MG63 (cell line): Measurements from ENCODE around the gene UBXN4. TPM values are rescaled to one million over a fixed set of nuclear protein-coding genes. Genes with fewer than 3 reads are reported as not detected.
A peak's percentile ranks its signal among the peaks of the same experiment; 100 is the strongest.

Experiments
- DNase-seq: peaks from one replicate; pipeline ENCODE4 v3.0.0-alpha.2; 2020
- H3K27me3 ChIP-seq: fragments of 250-450 bp; sonication (Bioruptor Pico); 2 replicates; pipeline ENCODE4 v1.5.1; 2020; ENCODE audit warnings: mild to moderate bottlenecking, moderate library complexity
- H3K36me3 ChIP-seq: fragments of 250-450 bp; sonication (Bioruptor Pico); 2 replicates; pipeline ENCODE4 v1.5.1; 2020; ENCODE audit warnings: mild to moderate bottlenecking, moderate library complexity
- H3K4me3 ChIP-seq: fragments of 250-450 bp; sonication (Bioruptor Pico); 2 replicates; pipeline ENCODE4 v1.5.1; 2020; ENCODE audit warnings: mild to moderate bottlenecking, moderate library complexity
- H3K9me3 ChIP-seq: fragments of 250-450 bp; sonication (Bioruptor Pico); 2 replicates; pipeline ENCODE4 v1.5.1; 2020; ENCODE audit warnings: mild to moderate bottlenecking, moderate library complexity
- total RNA-seq: library from RNA; depleted of rRNA; stranded (reverse); fragments of >200 nt; shearing (Covaris generic); gene quantifications from 2 replicates; pipeline ENCODE4 v1.2.3, GENCODE V29; 2014; ENCODE audit warnings: low replicate concordance

Gene UBXN4
- total RNA-seq, 1 experiment from 2014 or later, result 46.3 TPM

GRCh38 chr2:135744760-135745314 lies 3.2 kb downstream of the UBXN4 start:
- DNase-seq, result peak; percentile 15
- Histone ChIP-seq H3K36me3 (peaks cover 40% of the 10 kb centered on the region), H3K4me3 (no peak overlapping the region), H3K27me3 (no peaks in the 10 kb centered on the region), H3K9me3 (0 out of 2 replicates have a peak, but pooled peaks cover 3% of the 10 kb centered on the region)

GRCh38 chr2:135745545-135745944 lies 3.9 kb downstream of the UBXN4 start:
- H3K36me3 ChIP-seq, result peaks cover 40% of the 10 kb centered on the region
- no peak for DNase-seq
- no peaks in the 10 kb centered on the region for H3K27me3 ChIP-seq
- 0 out of 2 replicates have a peak, but pooled peaks cover 3% of the 10 kb centered on the region for H3K9me3 ChIP-seq
- H3K4me3 ChIP-seq, result no peak overlapping the region

GRCh38 chr2:135755573-135755972 lies 13.9 kb downstream of the UBXN4 start:
- no peak for DNase-seq
- no peak overlapping the region for H3K4me3 ChIP-seq
- no peaks in the 10 kb centered on the region for H3K27me3 ChIP-seq
- peaks cover 84% of the 10 kb centered on the region for H3K36me3 ChIP-seq
- H3K9me3 ChIP-seq, result peaks cover 8% of the 10 kb centered on the region

- peaks cover 88% of the 10 kb centered on the region for H3K36me3 ChIP-seq
- no peak overlapping the region for H3K4me3 ChIP-seq
- H3K27me3 ChIP-seq, result no peaks in the 10 kb centered on the region
- DNase-seq, result no peak
- H3K9me3 ChIP-seq, result peaks cover 8% of the 10 kb centered on the region
Observed at GRCh38 chr2:135756692-135757091, 15.0 kb downstream of the UBXN4 start.

- H3K27me3 ChIP-seq, result no peaks in the 10 kb centered on the region
- H3K4me3 ChIP-seq, result no peak overlapping the region
- peaks cover 74% of the 10 kb centered on the region for H3K36me3 ChIP-seq
- no peak for DNase-seq
- H3K9me3 ChIP-seq, result no peaks in the 10 kb centered on the region; the same call in 1 of the 2 replicates
Observed at GRCh38 chr2:135762022-135762421, 20.4 kb downstream of the UBXN4 start.

GRCh38 chr2:135762530-135762929 lies 20.9 kb downstream of the UBXN4 start:
- DNase-seq, result no peak
- Histone ChIP-seq H3K4me3 (no peak overlapping the region), H3K27me3 (no peaks in the 10 kb centered on the region), H3K36me3 (peaks cover 73% of the 10 kb centered on the region), H3K9me3 (no peaks in the 10 kb centered on the region; the same call in 1 of the 2 replicates)

GRCh38 chr2:135768863-135769262 lies 27.2 kb downstream of the UBXN4 start:
- Histone ChIP-seq H3K4me3 (no peak overlapping the region), H3K27me3 (no peaks in the 10 kb centered on the region), H3K36me3 (peaks cover 83% of the 10 kb centered on the region)

GRCh38 chr2:135773319-135773718 lies 31.7 kb downstream of the UBXN4 start:
- DNase-seq, result no peak
- H3K36me3 ChIP-seq, result peaks cover 85% of the 10 kb centered on the region

More at GRCh38 chr2:135768863-135769262, 27.2 kb downstream of the UBXN4 start:
- DNase-seq, result no peak
- H3K9me3 ChIP-seq, result no peaks in the 10 kb centered on the region

GRCh38 chr2:135773917-135774316 lies 32.3 kb downstream of the UBXN4 start:
- DNase-seq, result no peak
- peaks cover 85% of the 10 kb centered on the region for H3K36me3 ChIP-seq

More at GRCh38 chr2:135773319-135773718, 31.7 kb downstream of the UBXN4 start:
- Histone ChIP-seq H3K27me3 (no peaks in the 10 kb centered on the region), H3K4me3 (no peak overlapping the region), H3K9me3 (no peaks in the 10 kb centered on the region)

GRCh38 chr2:135775420-135775819 lies 33.8 kb downstream of the UBXN4 start:
- Histone ChIP-seq H3K36me3 (peaks cover 83% of the 10 kb centered on the region), H3K9me3 (no peaks in the 10 kb centered on the region), H3K27me3 (no peaks in the 10 kb centered on the region), H3K4me3 (no peak overlapping the region)
- DNase-seq, result no peak

More at GRCh38 chr2:135773917-135774316, 32.3 kb downstream of the UBXN4 start:
- Histone ChIP-seq H3K27me3 (no peaks in the 10 kb centered on the region), H3K4me3 (no peak overlapping the region), H3K9me3 (no peaks in the 10 kb centered on the region)

GRCh38 chr2:135776367-135776766 lies 34.7 kb downstream of the UBXN4 start:
- Histone ChIP-seq H3K4me3 (no peak overlapping the region), H3K9me3 (no peaks in the 10 kb centered on the region), H3K27me3 (no peaks in the 10 kb centered on the region), H3K36me3 (peaks cover 81% of the 10 kb centered on the region)
- DNase-seq, result no peak

GRCh38 chr2:135782231-135782630 lies 40.6 kb downstream of the UBXN4 start:
- Histone ChIP-seq H3K36me3 (peaks cover 79% of the 10 kb centered on the region), H3K4me3 (no peak overlapping the region), H3K27me3 (no peaks in the 10 kb centered on the region), H3K9me3 (no peaks in the 10 kb centered on the region; the same call in 1 of the 2 replicates)
- DNase-seq, result no peak

GRCh38 chr2:135783439-135783838 lies 41.8 kb downstream of the UBXN4 start:
- H3K4me3 ChIP-seq, result no peak overlapping the region
- no peak for DNase-seq
- no peaks in the 10 kb centered on the region for H3K27me3 ChIP-seq
- peaks cover 80% of the 10 kb centered on the region for H3K36me3 ChIP-seq
- H3K9me3 ChIP-seq, result no peaks in the 10 kb centered on the region; the same call in 1 of the 2 replicates

- no peaks in the 10 kb centered on the region for H3K27me3 ChIP-seq
- no peak for DNase-seq
- no peak overlapping the region for H3K4me3 ChIP-seq
- peaks cover 67% of the 10 kb centered on the region for H3K36me3 ChIP-seq
- no peaks in the 10 kb centered on the region; the same call in 1 of the 2 replicates for H3K9me3 ChIP-seq
Observed at GRCh38 chr2:135785032-135785431, 43.4 kb downstream of the UBXN4 start.

GRCh38 chr2:135786823-135787222 lies 45.2 kb downstream of the UBXN4 start:
- Histone ChIP-seq H3K4me3 (no peak overlapping the region), H3K36me3 (peaks cover 51% of the 10 kb centered on the region), H3K27me3 (no peaks in the 10 kb centered on the region), H3K9me3 (no peaks in the 10 kb centered on the region; the same call in 1 of the 2 replicates)
- DNase-seq, result peak; percentile 69

- H3K27me3 ChIP-seq, result no peaks in the 10 kb centered on the region
- no peak for DNase-seq
- peaks cover 15% of the 10 kb centered on the region for H3K36me3 ChIP-seq
- H3K9me3 ChIP-seq, result no peaks in the 10 kb centered on the region
- no peak overlapping the region for H3K4me3 ChIP-seq
Observed at GRCh38 chr2:135790423-135790822, 48.8 kb downstream of the UBXN4 start.

- Histone ChIP-seq H3K4me3 (no peak overlapping the region), H3K27me3 (no peaks in the 10 kb centered on the region), H3K9me3 (no peaks in the 10 kb centered on the region), H3K36me3 (peaks cover 8% of the 10 kb centered on the region)
- DNase-seq, result no peak
Observed at GRCh38 chr2:135791418-135792190, 49.9 kb downstream of the UBXN4 start.
